Measurements from ENCODE around the gene FOXN3.
A peak's percentile ranks its signal among the peaks of the same experiment; 100 is the strongest.

The FOXN3 gene

DNA sequence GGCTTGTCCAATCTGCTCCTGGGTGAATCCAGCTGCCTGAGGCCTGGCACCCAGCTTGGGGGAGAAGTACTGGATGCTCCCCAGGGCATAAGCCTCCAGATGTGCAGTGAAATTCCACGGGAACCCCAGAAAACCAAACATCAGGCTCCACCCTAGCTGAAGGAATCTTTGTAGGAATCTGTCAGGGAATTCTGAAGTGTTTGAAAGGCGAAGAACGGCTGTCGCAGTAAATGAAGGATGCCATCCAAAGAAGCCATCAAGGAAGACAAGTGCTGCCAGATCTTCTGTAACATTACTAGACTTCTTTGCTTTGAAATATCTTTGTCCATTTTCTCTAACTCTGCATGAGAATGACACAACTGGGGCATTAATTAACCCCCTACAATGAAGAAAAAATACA lies 219.4 kb downstream of the FOXN3 start:
- no peak for DNase-seq (ENCODE audit: low read depth)

DNA sequence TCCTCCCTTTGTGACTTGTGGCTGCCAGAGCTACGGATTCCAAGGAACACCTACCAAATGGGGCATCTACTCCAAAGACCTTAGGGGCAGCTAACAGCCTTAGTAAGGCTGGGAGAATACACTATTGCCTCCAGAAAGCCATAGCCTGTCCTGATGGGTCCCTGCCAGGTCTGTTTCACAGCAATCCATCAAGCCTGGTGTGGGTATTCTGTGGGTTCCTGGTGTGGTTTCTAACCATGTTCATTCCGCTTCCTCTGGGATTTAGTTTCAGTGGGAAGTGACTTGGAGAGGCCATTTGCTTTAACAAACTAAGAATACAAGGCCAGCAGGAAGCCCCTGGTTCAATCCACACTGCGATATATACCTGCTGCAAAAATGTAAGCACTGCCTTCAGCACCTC lies 220.5 kb downstream of the FOXN3 start:
- DNase-seq (ENCODE audit: low read depth) = no peak

DNA sequence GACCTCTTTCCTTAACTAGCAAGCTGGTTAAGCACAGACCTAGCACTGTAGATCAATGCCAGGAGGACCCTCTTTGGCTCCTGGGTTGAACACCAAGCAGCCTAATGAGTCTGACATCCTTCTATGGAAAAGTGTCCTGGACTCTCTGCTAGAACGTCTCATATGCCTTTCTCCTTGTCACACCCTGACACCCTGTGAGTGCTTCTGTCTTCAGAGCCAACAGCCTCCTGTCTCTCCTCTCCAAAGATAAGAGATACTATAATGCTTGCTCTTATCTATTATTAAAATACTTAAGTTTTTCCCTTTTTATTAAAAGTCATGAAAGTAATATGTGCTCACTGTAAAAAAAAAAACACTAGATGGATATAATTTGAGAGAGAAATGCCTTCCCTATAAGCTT lies 222.7 kb downstream of the FOXN3 start:
- DNase-seq (ENCODE audit: low read depth) = no peak

DNA sequence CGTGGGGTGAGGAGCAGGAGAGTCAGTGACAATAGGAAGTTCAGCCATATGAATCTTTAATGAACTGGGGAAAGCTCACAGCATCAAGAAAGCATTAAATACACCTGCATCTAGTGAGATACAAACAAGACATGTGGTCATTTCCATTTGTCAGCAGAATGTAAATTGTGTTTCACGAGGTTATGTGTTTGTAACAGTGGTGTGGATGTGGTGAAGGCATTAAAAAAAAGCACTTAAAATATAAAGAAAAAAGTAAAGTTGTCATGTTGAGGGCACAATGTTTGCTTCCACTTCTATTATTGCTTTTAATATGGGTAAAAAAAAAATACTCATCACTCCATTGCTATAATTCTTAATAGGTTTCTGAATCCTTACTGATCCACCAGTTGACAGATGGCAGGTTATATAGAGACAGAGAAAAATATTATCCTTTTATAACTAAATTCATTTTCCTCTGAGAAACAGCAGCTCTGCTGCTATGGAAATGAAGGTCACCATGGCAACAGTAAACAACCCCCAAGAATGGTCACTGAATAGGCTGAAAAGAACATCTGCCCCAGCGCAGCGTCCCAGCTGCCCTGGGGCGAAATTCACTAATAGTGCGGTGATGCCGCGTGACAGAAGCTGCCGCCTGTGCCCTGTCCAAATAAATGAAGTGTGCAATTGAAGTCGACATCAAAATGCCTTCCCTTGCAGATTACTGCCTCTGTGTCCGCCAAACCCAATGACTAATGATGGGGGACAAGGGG lies 226.1 kb downstream of the FOXN3 start:
- peak; percentile 40 for DNase-seq (ENCODE audit: low read depth)

DNA sequence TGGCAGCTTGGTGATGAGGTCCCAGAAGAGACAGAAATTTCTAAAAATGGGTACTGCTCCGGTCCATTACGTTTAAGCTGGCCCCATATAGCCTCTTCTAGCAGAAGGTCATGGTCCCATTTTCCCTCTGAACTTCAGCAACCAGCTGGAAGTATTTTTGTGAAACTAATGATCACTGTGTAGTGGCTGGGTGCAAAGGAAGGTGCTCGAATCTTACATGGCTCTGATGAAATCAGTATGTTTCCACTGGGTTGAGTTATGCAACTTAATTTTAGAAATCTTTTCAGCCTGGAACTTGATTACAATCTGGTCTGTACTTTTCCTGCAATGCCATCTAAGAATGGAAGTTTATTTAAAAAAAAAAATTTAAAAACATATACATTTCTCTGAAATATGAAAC lies 228.5 kb downstream of the FOXN3 start:
- no peak for DNase-seq (ENCODE audit: low read depth)

DNA sequence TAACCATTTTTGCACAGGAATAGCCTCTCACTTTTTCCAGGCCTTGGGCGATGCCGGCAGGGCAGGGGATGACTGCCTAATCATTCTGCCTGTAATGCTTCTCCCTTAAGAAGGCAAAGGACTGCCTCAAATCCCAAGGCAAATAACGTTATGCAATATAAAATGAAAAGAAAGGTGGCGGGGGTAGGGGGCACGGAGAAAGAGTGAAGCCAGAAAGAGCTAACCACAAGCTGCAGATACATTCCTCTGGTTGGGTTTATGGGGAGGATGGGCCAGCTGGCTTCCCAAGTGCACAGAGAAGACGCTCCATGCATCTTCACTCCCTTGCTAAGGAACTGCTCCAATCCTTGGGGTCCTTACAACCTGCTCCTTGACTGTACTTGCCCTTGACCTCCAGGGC lies 229.5 kb downstream of the FOXN3 start:
- no peak for DNase-seq (ENCODE audit: low read depth)

DNA sequence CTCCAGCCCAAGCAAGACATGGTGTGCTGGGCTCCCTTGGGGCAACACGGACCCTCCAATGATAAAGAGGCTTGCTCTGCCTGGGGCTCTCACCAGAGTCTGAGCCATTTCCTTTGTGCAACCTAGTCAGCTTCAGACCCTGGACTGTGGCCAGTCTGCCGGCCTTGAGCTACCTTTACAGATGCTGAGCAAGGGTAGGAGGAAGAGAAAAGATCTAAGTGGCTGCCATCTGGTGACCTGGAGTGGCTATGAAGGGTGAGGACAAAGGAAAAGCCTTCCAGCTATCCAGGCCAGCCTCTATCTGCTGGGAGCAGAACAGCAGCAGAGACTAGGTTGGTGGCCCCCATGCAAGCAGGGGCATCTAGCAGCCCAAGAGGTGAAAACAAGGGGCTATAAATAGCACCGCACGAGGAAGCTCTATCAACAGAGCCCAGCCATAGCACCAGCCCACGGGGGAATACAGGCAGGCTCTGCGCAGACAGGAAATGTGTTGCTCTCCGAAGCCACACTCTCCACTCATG lies 230.1 kb downstream of the FOXN3 start:
- DNase-seq (ENCODE audit: low read depth) = peak; percentile 9

DNA sequence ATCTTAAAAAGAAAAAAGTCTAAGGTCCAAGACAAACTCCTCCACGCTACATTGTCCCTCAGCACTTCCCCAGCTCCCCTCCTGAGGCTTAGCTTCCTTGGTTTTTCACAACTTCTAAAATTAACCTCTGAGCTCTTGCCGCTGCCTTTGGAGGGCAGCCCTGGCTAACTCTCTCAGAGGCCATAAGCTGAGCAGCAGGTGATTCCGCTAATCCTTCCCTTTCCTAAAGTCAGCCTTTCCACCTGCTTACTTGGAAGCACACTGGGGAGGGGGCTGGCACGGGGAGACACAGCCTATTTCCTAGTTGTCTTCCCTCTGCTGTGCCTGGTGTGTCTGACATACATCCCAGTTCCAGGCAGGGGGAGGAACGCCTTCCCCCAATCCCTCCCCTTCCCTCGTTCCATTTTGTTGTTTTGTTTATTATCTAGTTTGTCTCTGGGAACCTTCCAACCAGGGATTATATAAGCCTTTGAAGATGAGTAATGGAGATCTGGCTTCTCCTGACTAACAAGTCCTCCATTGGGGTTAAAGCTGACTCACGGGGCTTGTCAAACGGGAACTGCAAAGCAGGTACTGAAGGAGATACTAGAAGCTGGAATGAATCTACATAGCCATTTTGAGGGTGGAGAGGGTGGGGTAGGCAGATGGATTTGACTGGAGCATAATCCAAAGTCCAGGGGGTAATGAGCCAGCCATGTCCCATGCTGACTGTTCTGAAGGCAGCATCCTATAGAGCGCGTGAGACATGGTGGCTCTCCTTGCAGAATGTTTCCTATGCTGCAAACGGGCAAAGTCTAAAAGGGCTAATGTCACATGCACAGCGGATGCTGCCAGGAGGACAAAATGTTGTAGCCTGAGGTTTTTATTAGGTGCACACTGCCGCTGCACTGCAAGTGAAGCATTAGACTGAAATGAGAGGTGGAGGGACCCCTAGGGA lies 230.8 kb downstream of the FOXN3 start:
- DNase-seq (ENCODE audit: low read depth) = peak; percentile 80

DNA sequence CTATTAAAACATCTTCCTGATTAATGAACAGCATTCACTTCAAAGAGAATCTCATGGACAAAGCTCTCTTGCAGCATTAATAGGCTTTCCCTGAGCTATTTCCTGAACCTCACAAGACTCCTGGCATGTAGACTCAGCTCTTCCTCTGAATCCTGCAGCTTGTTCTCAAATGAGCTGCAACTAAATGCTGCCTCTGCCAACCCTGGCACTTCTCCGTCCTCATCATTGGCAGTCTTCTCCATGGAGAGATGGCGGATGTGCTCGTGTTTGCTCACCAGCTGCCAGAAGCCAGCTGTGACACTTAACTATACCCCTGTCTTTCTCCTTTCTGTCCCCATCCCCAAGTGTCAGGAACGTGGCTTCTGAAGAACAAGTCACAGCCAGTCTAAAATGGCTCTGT lies 232.1 kb downstream of the FOXN3 start:
- DNase-seq (ENCODE audit: low read depth) = no peak

DNA sequence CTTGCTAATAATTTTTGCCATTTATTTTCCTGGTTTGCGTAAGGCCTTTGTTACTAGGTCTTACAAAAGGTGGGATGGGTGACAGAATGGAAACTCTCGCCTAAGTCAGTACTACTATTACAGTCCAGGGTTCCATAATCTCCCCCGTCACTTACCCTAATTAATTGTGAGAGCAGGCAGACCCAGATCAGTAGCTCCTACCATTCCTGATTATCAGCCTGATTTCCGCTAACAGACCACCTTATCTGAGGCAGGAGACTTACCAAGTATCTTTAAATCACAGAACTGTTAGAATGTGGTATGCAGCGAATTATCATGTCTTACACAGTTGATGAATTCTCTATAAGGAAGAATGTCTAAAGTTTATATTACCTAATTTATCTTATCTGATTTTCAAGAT lies 234.7 kb downstream of the FOXN3 start:
- no peak for DNase-seq (ENCODE audit: low read depth)

DNA sequence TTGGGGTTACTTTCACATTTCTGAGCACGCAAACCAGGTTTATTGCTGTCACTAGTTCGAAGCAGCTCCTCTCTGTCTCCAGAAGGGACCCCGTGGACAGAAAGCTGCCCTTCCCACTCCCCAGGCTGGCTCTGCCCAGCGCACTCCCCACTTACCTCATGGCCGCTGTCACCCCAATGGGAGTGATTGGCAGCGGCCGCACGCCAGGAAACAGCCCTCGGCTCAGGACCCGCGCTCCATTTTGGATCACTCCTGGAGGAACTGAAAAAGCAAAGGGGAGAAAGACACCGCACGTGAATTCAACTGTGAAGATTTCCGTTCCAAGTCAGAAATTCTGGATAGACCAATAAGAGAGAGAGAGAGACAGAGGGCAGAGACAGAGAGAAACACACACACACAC lies 236.5 kb downstream of the FOXN3 start:
- no peak for DNase-seq (ENCODE audit: low read depth)

DNA sequence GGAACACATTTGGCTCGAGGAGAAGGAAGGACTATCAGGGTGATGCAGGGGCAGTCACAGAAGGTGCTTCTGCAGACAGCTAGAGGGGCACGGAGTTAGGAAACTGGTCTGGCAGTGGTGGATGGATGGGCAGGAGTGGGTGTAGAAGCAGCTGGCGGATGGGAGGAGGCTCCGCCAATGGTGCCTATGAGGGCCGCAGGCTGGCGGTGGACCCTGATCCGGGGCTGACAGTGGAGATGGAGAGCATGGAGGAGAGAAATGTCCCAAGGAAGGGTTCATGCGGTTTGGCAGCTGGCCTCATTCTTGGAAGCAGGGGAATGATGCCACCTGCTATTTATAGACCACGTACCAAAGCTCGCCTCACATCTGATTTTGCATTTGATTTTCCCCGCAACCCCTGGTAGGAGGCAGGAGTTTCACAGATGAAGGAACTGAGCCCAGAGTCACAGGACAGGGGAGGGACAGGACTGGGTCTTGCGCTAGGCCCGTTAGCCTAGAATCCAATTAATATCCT lies 237.1 kb downstream of the FOXN3 start:
- no peak for DNase-seq (ENCODE audit: low read depth)

DNA sequence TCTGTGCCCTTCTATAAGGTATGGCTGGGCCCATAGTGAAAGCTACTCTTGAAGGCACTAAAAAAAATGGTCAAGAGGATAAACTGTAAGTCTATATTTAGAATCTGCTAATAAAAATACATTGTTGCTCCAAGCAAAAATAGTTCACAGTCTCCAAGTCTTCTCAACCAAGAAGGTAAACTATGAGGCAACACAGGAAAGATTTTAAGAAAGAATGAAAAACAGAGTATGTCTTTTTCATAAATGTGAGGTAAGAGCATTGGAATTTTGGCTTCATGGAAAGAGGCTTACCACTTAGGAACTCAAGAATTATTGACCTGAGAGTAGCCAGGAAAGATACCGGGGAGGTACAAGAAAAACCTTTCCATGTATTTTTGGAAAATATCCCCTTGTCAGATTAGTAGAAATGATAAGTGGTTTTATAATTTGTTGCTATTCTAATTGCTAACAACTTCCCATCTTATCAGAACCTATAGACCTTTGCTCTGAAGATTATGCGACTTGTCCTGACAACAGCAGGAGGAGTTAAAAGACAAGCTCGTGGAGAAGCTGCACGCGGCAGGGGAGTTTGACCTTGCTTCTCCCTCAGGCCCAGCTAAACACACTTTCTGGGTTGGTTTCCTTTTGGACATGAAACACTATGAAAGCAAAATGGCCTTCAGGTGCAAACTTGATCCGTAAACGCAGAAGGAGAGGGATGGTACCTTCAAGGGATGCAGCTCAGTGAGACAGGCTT lies 238.1 kb downstream of the FOXN3 start:
- DNase-seq (ENCODE audit: low read depth) = peak; percentile 73

DNA sequence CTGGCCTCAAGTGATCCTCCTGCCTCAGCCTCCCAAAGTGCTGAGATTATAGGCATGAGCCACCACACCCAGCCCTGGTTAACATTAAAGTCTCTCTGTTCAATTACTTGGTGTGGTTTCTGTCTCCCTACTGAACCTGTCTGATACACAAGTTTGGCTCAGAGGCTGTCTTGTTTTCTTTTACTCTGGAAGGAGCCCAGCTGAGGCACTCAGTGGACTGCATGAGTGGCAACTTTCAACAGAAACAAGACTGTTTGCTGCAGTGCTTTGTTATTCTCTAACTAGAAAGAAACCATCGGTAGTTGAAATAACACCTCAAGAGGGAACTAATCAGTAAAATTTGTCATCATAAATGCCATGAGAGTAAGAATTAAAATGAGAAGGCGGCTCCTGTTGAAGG lies 238.7 kb downstream of the FOXN3 start:
- no peak for DNase-seq (ENCODE audit: low read depth)

DNA sequence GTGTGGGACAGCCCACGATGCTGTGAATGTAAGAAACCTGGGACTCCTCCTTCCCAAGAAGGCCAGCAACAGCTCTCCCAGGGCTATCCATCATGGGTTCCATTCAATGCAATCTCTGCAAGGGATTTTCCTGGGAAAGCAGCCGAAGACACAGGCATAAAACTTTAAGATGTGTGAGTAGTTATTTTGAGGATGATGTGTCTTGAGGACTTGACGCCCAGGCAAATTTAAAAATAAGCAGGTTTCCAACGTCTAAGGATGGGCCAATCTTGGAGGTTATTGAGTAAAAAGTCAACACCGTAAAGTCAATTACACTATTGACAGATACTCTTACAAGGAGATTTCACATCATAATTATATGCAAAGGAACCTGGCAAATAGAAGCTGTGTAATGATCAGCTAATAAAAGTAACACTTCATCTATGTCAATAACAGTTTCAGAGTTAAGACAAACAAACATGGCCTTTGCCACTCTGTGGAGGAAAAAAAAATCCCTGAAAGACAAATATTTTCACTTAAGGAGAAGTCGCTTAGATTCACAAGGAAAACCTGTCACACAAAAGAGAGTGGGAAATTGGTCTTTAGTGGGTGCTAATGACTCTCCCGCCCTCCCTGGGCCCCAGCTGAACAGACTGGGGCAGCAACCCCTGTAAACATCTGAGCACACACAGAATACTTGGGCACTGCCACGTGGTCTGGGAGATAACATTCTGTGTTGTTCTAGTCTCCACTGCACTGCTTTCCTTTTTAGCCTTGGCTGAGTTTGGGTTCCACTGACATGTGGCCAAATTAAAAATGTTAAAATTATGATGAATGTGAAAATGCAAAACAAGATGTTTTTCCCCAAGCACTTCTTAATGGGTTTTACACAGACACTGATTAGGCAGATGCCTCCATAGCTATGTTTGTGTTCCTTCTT lies 240.9 kb downstream of the FOXN3 start:
- DNase-seq (ENCODE audit: low read depth) = no peak

DNA sequence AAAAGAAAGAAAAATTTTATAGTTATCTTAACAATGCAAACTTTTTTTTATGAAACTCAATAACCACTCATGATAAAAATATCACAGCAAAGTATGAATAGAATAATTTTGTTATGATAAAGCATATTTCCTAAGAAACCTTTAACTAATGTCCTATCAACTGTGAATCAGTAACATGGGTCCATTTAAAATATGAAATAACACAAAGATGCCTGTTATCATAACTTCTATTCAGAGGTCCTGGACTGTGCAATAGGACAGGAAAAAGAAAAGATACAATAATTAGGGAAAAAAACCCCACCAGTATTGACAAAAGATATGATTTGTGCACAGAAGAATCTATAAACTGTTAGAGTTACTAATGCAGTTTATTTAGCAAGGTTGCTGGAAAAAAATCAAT lies 245.4 kb downstream of the FOXN3 start:
- no peak for DNase-seq (ENCODE audit: low read depth)

DNA sequence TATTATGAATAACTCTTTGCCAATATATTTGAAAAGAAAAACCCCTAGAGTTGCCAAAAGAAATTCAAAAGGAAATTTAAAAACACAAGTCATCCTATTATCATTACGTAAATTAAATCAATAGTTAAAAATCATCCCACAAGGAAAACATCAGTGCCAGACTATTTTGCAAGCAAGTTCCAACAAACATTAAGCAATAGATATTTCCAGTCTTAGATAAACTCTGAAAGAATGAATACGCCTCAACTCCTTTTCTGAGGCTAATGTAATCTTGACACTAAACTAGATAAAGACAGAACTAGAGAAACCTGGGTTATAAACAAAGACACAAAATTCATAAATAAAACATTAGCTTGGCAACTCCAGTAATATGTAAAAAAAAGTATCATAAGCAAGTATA lies 245.9 kb downstream of the FOXN3 start:
- no peak for DNase-seq (ENCODE audit: low read depth)

DNA sequence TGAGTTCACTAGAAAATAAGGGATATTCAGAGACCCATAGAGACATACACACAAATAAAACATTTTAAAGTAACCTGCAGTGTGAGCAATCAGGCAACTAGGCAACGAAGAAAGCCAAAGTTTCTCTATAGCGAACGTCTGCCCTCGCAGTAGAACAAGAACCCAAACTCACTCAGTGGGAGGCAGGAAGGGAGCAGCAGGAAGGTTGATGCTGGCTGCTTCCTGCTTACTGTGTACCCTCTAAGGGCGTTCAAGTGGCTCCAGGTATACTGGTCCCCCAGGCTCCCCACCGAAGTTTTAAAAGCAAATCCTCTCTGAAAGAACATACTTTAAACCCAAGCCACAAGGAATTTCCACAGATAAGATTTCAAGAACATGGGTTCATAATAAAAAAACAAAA lies 249.3 kb downstream of the FOXN3 start:
- no peak for DNase-seq (ENCODE audit: low read depth)

DNA sequence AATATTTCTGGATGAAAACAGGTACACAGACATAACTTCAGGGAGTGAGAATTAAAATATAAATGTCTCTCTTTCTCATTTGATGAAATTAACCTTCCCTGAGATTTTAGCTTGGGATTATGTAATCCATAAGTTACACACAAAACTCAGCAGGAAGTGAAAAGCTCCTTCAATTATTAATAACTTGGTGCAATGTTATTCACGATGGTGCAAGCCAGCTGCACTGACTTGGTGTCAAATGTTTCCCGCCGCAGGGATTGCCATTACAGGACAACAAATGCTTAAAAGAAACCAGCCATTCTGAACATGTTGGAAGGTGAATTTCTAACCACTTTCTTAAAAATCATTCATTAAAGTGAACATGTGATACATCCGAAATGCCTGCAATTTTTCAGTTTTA lies 250.4 kb downstream of the FOXN3 start:
- DNase-seq (ENCODE audit: low read depth) = no peak

DNA sequence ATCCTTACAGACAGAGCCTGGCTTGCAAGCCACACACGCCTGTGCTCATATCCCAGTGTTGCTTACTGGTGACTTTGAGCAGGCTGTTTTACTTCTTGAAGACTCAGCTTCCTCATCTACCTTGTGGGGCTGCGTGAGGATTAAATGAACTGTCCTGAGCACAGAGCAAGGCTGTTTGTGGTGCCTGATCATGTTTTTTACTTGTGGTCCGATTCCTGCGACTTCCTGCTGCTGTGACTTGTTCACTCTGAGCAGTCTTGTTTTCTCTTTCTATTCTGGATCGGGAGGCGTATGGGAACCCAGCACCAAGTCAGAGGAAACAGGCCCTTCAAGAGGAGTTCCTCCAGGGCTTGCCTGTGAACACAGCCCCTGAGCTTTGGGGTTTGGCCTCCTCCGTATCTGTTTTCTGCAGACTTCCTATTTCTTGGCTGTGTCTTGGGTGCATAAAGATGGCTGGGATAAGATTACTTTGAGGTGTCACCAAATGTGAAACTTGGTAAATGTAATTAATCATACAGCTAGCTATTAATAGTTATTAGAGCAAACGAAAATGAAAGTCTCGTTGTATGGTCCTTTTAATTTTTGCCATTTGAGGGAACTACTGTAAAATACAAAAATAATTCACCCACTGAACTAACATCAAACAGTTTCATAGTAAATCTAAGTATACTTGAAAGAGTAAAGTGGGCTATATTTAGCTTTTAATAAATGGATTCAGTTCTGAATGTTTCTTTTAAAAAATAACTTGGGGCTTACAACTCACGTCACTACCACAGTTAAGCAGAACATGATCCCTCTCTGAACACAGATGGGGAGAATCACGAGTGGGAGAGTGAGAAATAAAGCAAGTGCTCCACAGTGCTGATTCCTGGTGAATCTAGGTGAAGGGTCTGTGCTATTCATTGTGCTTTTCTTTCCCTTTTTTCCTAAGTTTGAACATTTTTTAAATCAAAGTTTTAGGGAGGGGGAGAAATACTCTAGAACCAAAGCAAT lies 251.5 kb downstream of the FOXN3 start:
- no peak for DNase-seq (ENCODE audit: low read depth)

All from EH (cell line).